ENCODE measurements around the gene GALNT10. TPM values are rescaled to one million over a fixed set of nuclear protein-coding genes. Genes with fewer than 3 reads are reported as not detected.

The GALNT10 gene
- total RNA-seq, 4 donors from 2014 or later, result 17.2 to 28.6 (median 21.1) TPM

DNA sequence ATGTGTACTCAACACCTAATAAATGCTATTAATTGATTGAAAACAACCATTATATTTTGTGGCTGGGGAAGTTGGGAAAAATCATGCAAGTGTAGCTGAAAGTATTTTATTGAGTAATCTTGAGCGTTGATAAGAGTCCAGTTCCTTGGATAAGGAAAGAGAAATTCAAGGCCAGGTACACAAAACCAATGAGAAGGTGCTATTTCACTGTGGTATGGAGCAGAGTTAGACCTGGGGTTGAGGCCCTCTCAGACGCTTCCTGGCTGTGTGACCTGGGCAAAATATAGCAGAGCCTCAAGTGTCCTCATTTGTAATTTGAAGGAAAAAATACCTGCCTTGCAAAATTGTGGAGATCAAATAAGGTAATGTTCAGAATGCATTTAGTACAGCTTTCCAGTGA is 50.1 kb downstream of the GALNT10 start:
- TF ChIP-seq CTCF (IDR thresholded peaks at IDR 0.05; ENCODE audit: low read depth), result no peak

- TF ChIP-seq CTCF (IDR thresholded peaks at IDR 0.05; ENCODE audit: low read depth), result no peak
Observed at GRCh38 chr5:154241021-154241420, 50.5 kb downstream of the GALNT10 start.

DNA sequence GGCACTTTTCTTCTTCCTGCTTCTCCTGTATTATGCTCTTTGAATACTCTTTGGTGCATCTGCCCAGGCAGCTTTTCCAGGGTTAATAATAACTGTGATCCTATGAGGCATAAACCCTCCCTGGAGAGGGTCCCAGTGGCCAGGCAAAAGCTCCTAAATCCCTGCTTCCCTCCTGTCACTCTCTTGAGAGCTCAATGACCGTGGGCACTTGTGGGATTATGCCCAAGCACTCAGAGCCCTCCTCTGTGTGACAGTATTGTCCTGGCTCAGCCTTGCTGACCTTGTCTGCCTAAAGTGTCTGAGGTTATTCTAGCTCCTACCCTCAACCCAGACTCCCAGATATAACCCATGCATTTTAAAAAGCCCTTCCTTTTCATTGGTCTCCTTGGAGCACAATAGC is 51.9 kb downstream of the GALNT10 start:
- TF ChIP-seq CTCF (IDR thresholded peaks at IDR 0.05; ENCODE audit: low read depth), result no peak

GRCh38 chr5:154242964-154243376 is 52.4 kb downstream of the GALNT10 start:
- no peak for TF ChIP-seq CTCF (IDR thresholded peaks at IDR 0.05; ENCODE audit: low read depth)

DNA sequence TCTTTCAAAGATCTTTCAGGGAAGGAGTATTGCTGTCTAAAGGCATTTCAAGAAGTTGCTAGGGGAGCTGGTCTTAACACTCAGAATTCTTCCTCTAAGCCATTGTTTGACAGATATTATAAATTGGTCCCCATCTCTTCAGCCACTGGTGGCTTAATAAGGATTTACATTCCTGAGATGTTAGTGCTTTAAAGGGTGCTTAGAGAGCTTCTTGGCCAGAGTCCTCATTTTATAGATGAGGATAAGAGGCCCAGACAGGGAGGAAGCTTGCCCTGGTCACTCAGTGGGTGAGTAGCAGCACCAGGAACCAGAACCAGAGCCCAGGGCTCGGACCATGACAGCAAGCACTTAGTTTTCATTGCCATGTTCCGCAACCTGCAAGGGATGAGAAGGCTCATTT is 53.2 kb downstream of the GALNT10 start:
- no peak for TF ChIP-seq CTCF (IDR thresholded peaks at IDR 0.05; ENCODE audit: low read depth)

- no peak for TF ChIP-seq CTCF (IDR thresholded peaks at IDR 0.05; ENCODE audit: low read depth)
Observed at GRCh38 chr5:154244476-154244875, 53.9 kb downstream of the GALNT10 start.

DNA sequence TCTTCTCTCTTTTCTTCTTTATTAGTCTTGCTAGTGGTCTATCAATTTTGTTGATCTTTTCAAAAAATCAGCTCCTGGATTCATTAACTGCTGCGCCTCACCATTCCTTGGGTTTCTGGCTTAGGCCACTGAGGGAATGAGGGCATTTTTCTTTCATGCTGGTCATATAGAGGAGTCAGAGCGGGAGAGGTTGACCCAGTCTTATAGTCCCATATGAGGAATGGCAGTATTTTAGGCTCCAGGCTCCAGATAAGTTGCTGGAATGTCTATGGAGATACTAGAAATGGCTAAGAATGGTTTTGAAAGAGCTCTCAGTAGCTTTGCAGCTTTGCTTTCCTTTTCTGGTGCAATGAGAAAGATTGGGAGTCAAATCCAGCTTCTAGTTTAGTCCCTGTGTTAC is 58.2 kb downstream of the GALNT10 start:
- no peak for TF ChIP-seq CTCF (IDR thresholded peaks at IDR 0.05; ENCODE audit: low read depth)

Measured in subcutaneous adipose tissue (tissue), 4 donors.